Panc1 (cell line): ENCODE data around the gene C1QC. TPM values are rescaled to one million over a fixed set of nuclear protein-coding genes. Genes with fewer than 3 reads are reported as not detected.

Experiments used
- ATAC-seq: fragments of 200-7000 bp; cut with Tn5 transposase; 2 replicates; pipeline ENCODE4 v1.9.1; 2020; ENCODE audit warnings: mild to moderate bottlenecking, moderate library complexity
- BruUV-seq: library from RNA; stranded (reverse); fragments of 400-500 nt; replicated peaks from 2 replicates; lab custom pipeline; 2021; lab: Mats Ljungman, UMichigan
- CTCF ChIA-PET: fragments of 300-600 bp; sonication (Branson Sonifier 250); formaldehyde crosslinking; loops from one replicate; lab custom pipeline; 2022; ENCODE audit warnings: antibody characterized with exemption; lab: Charles Lee
- POLR2A ChIA-PET: fragments of 300-600 bp; sonication (Branson Sonifier 250); formaldehyde crosslinking; loops from one replicate; lab custom pipeline; 2022; ENCODE audit warnings: antibody characterized with exemption; lab: Charles Lee
- DNase-seq: peaks from one replicate; pipeline ENCODE4 v3.0.0-alpha.2; 2010; ENCODE audit warnings: low read depth, low spot score
- H3K27ac ChIP-seq: 2 replicates; pipeline ENCODE4 v1.5.1; 2011; ENCODE audit warnings: mild to moderate bottlenecking, low read length, inconsistent platforms
- H3K27me3 ChIP-seq: fragments of 200-500 bp; sonication (Bioruptor generic); 2 replicates; pipeline ENCODE4 v1.6.0; 2014; ENCODE audit warnings: low read length, inconsistent platforms; ENCODE audit not compliant: control insufficient read depth, insufficient read depth
- H3K36me3 ChIP-seq: fragments of 200-500 bp; sonication (Bioruptor generic); 2 replicates; pipeline ENCODE4 v1.5.1; 2014; ENCODE audit warnings: inconsistent platforms, mild to moderate bottlenecking, low read length, moderate library complexity; ENCODE audit not compliant: control insufficient read depth, insufficient read depth
- H3K4me1 ChIP-seq: 2 replicates; pipeline ENCODE4 v1.5.1; 2011; ENCODE audit warnings: inconsistent platforms, mild to moderate bottlenecking, low read length, moderate library complexity; ENCODE audit not compliant: control insufficient read depth, insufficient read depth
- H3K4me3 ChIP-seq, 2 experiments: 2 replicates each; pipeline ENCODE4 v1.5.1; 2011 to 2012; ENCODE audit warnings: low read depth in 2 of 2, low read length in 2 of 2, mild to moderate bottlenecking in 2 of 2, inconsistent platforms in 1 of 2, moderate library complexity in 1 of 2
- H3K9me3 ChIP-seq: fragments of 200-500 bp; sonication (Bioruptor generic); 2 replicates; pipeline ENCODE4 v1.5.1; 2014; ENCODE audit warnings: low read depth, mild to moderate bottlenecking, inconsistent platforms, low read length, moderate library complexity; ENCODE audit not compliant: control insufficient read depth, insufficient read depth
- POLR2AphosphoS5 ChIP-seq: IDR thresholded peaks from 2 replicates; pipeline ENCODE4 v1.6.1; 2012; ENCODE audit warnings: mild to moderate bottlenecking, low read depth, low read length, moderate library complexity
- SIN3A ChIP-seq: IDR thresholded peaks from 2 replicates; pipeline ENCODE4 v1.6.1; 2012; ENCODE audit warnings: low read depth, mild to moderate bottlenecking, low read length, moderate library complexity, borderline replicate concordance; ENCODE audit not compliant: insufficient read depth
- TCF7L2 ChIP-seq: IDR thresholded peaks from 2 replicates; pipeline ENCODE4 v1.6.1; 2011; ENCODE audit warnings: mild to moderate bottlenecking, low read depth, low read length, inconsistent platforms
- in situ Hi-C: cut with HindIII; loops from 2 replicates; pipeline ENCODE4 v1.10.0; 2016; ENCODE audit warnings: low sequenced_read_pairs, low pct_unique_long_range_greater_than_20kb
- intact Hi-C: fragments of 100-400 bp; cut with micrococcal nuclease; formaldehyde crosslinking; loops from one replicate; pipeline ENCODE4 v1.10.0; 2022; ENCODE audit not compliant: unreplicated experiment
- total RNA-seq: library from RNA; stranded (reverse); gene quantifications from one replicate; pipeline ENCODE4 v1.2.1, GENCODE V29; 2021; ENCODE audit not compliant: unreplicated experiment
- TF ChIP-seq, protein P1 (sequence below): fragments of 450-650 bp; IDR thresholded peaks from 2 replicates; pipeline ENCODE4 v1.5.1; 2017; ENCODE audit warnings: mild to moderate bottlenecking
- TF ChIP-seq, protein P2 (sequence below), 2 experiments: IDR thresholded peaks; 2 replicates each; pipeline ENCODE4 v1.6.1; 2011 to 2012; ENCODE audit warnings: low read depth in 2 of 2, control low read depth in 1 of 2, low read length in 1 of 2, mild to moderate bottlenecking in 1 of 2, moderate library complexity in 1 of 2; ENCODE audit not compliant: insufficient read depth in 1 of 2

C1QC gene
- total RNA-seq, 1 experiment from 2014 or later = 0.64 TPM

DNA sequence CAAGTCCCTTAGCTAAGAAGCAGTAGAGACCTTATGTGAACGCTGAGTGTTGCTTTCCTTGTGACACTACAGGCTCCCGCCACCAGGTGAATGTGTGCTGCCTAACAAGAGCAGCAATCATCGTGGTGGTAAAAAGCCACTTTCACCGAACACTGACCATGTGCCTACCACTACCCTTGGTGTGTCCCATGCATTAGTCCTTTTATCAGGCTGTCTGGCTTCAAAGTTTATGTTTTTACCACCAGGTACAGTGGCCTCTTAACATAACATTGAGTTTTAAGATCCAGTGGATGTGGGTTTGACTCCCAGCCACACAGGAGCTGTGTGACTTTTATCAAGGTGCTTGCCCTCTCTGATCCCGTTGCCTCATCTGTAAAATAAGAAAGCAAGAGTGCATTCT is 11.3 kb downstream of the C1QC start:
- intact Hi-C loops (no loop called here), in situ Hi-C loops (no loop called here)
- BruUV-seq = no TSS peak
- Histone ChIP-seq H3K9me3 (no peaks in the 10 kb centered on the region), H3K27ac (no peak overlapping the region), H3K27me3 (no peaks in the 10 kb centered on the region; the same call in 1 of the 2 replicates), H3K4me1 (no peaks in the 10 kb centered on the region), H3K4me3 (no peak overlapping the region), H3K36me3 (no peaks in the 10 kb centered on the region)
- POLR2A ChIA-PET = interaction anchor here (0.6 to 0.7 kb wide), 3 partner anchors 191 to 526 kb away, joined by 3 to 24 read pairs (median 7); no protein-coding TSS in a partner anchor
- CTCF ChIA-PET = interaction anchor here (0.7 kb wide), 1 partner anchor 128 kb away, joined by 3 read pairs; no protein-coding TSS in a partner anchor
- no peak for DNase-seq
- TF ChIP-seq POLR2AphosphoS5 (no peak), TCF7L2 (no peak), SIN3A (no peak)
- TF ChIP-seq, protein P1, sequence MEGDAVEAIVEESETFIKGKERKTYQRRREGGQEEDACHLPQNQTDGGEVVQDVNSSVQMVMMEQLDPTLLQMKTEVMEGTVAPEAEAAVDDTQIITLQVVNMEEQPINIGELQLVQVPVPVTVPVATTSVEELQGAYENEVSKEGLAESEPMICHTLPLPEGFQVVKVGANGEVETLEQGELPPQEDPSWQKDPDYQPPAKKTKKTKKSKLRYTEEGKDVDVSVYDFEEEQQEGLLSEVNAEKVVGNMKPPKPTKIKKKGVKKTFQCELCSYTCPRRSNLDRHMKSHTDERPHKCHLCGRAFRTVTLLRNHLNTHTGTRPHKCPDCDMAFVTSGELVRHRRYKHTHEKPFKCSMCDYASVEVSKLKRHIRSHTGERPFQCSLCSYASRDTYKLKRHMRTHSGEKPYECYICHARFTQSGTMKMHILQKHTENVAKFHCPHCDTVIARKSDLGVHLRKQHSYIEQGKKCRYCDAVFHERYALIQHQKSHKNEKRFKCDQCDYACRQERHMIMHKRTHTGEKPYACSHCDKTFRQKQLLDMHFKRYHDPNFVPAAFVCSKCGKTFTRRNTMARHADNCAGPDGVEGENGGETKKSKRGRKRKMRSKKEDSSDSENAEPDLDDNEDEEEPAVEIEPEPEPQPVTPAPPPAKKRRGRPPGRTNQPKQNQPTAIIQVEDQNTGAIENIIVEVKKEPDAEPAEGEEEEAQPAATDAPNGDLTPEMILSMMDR = no peak
- TF ChIP-seq, protein P2, sequence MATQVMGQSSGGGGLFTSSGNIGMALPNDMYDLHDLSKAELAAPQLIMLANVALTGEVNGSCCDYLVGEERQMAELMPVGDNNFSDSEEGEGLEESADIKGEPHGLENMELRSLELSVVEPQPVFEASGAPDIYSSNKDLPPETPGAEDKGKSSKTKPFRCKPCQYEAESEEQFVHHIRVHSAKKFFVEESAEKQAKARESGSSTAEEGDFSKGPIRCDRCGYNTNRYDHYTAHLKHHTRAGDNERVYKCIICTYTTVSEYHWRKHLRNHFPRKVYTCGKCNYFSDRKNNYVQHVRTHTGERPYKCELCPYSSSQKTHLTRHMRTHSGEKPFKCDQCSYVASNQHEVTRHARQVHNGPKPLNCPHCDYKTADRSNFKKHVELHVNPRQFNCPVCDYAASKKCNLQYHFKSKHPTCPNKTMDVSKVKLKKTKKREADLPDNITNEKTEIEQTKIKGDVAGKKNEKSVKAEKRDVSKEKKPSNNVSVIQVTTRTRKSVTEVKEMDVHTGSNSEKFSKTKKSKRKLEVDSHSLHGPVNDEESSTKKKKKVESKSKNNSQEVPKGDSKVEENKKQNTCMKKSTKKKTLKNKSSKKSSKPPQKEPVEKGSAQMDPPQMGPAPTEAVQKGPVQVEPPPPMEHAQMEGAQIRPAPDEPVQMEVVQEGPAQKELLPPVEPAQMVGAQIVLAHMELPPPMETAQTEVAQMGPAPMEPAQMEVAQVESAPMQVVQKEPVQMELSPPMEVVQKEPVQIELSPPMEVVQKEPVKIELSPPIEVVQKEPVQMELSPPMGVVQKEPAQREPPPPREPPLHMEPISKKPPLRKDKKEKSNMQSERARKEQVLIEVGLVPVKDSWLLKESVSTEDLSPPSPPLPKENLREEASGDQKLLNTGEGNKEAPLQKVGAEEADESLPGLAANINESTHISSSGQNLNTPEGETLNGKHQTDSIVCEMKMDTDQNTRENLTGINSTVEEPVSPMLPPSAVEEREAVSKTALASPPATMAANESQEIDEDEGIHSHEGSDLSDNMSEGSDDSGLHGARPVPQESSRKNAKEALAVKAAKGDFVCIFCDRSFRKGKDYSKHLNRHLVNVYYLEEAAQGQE (IDR thresholded peaks at IDR 0.05; ENCODE audit: insufficient read depth in 1 of 2, low read depth in 2 of 2, low read length in 1 of 2) = no peak
- peak; percentile 78; the same call in 1 of the 2 replicates for ATAC-seq

DNA sequence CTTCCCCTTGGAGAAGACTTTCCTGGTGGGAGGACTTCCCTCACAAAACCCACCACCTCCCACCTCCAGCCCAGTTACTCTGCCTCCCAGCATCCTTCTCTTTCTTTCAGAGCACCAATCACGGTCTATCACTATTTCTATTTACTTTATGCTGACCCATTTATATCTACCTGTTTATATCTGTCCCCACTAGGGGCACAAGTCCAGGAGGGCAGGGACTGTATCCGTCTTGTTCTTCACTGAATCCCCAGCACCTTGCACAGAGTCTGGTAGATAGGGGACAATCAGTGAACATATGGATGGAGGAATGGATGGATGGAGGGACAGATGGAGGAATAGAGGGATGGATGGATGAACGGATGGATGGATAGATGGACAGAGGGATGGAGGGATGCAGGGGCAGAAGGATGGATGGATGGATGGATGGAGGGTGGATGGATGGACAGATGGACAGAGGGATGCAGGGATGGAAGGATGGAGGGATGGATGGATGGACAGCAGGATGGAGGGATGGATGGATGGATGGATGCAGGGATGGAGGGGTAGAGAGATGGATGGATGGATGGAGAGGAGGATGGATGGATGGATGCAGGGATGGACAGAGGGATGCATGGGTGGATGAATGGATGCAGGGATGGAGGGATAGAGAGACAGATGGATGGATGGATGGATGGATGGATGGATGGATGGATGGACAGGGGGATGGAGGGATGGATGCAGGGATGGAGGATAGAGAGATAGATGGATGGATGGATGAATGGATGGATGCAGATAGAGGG is 15.1 kb downstream of the C1QC start:
- TF ChIP-seq, protein P1 = peak; percentile 52
- TF ChIP-seq, protein P2 (IDR thresholded peaks at IDR 0.05; ENCODE audit: insufficient read depth in 1 of 2, low read depth in 2 of 2, low read length in 1 of 2) = no peak
- CTCF ChIA-PET = no interaction called here
- no peaks in the 10 kb centered on the region; the same call in 1 of the 2 replicates for H3K27me3 ChIP-seq
- no peaks in the 10 kb centered on the region for H3K9me3 ChIP-seq
- no peaks in the 10 kb centered on the region for H3K36me3 ChIP-seq
- no TSS peak for BruUV-seq
- H3K4me1 ChIP-seq = no peaks in the 10 kb centered on the region
- DNase-seq (no peak), ATAC-seq (no peak)
- H3K27ac ChIP-seq = no peak overlapping the region
- H3K4me3 ChIP-seq = no peak overlapping the region
- POLR2A ChIA-PET = no interaction called here
- intact Hi-C loops = no loop called here
- in situ Hi-C loops = no loop called here
